ENCODE data around the gene IL18R1.

DNA sequence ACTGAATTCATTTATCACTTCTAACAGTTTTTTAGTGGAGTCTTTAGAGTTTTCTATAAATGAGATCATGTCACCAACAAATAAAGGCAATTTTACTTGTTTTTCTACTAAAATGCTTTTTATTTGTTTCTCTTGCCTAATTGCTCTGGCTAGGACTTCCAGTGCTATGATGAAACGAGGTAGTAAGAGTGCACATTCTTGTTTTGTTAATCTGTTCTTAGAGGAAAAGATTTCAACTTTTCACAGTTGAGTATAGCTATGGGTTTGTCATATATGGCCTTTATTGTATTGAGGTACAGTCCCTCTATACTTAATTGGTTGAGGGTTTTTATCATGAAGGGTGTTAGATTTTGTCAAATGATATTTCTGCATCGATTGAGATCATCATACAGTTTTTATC lies 73.0 kb downstream of the IL18R1 start:
- TF ChIP-seq, protein P1, sequence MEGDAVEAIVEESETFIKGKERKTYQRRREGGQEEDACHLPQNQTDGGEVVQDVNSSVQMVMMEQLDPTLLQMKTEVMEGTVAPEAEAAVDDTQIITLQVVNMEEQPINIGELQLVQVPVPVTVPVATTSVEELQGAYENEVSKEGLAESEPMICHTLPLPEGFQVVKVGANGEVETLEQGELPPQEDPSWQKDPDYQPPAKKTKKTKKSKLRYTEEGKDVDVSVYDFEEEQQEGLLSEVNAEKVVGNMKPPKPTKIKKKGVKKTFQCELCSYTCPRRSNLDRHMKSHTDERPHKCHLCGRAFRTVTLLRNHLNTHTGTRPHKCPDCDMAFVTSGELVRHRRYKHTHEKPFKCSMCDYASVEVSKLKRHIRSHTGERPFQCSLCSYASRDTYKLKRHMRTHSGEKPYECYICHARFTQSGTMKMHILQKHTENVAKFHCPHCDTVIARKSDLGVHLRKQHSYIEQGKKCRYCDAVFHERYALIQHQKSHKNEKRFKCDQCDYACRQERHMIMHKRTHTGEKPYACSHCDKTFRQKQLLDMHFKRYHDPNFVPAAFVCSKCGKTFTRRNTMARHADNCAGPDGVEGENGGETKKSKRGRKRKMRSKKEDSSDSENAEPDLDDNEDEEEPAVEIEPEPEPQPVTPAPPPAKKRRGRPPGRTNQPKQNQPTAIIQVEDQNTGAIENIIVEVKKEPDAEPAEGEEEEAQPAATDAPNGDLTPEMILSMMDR (IDR thresholded peaks at IDR 0.05): no peak
- TF ChIP-seq POLR2AphosphoS5 (IDR thresholded peaks at IDR 0.05) (no peak), POLR2A (IDR thresholded peaks at IDR 0.05) (no peak), EP300 (IDR thresholded peaks at IDR 0.05) (no peak)

All from sigmoid colon (tissue), 4 donors.